Spleen (tissue), 11 donors: ENCODE data around the gene TREH. TPM values are rescaled to one million over a fixed set of nuclear protein-coding genes. Genes with fewer than 3 reads are reported as not detected.

Source experiments
- DNase-seq: peaks from one replicate; pipeline ENCODE4 v3.0.0-alpha.2; 2020
- H3K27ac ChIP-seq, 8 donors: fragments of 200-600 bp; sonication (generic) in 7 of 8; 1 replicate in 4 of 8; 2 replicates in 4 of 8; pipeline versions ENCODE4 v1.5.0 to v1.8.0; 2016 to 2021; ENCODE audit warnings: inconsistent platforms in 4 of 8, mild to moderate bottlenecking in 4 of 8, moderate library complexity in 1 of 8
- H3K27me3 ChIP-seq, 7 donors: fragments of 200-600 bp; sonication (generic) in 6 of 7; replicated peaks in 1 of 7; 1 replicate in 4 of 7; 2 replicates in 3 of 7; pipeline versions ENCODE4 v1.5.0 to v1.8.0; 2016 to 2021; ENCODE audit warnings: inconsistent platforms in 3 of 7, mild to moderate bottlenecking in 1 of 7
- H3K36me3 ChIP-seq, 6 donors: fragments of 200-600 bp; sonication (generic) in 5 of 6; 1 replicate in 4 of 6; 2 replicates in 2 of 6; pipeline versions ENCODE4 v1.5.0 to v1.8.0; 2016 to 2021; ENCODE audit warnings: inconsistent platforms in 2 of 6
- H3K4me1 ChIP-seq, 6 donors: fragments of 200-600 bp; sonication (generic) in 5 of 6; 1 replicate in 3 of 6; 2 replicates in 3 of 6; pipeline versions ENCODE4 v1.5.0 to v1.8.0; 2016 to 2021; ENCODE audit warnings: inconsistent platforms in 3 of 6
- H3K4me3 ChIP-seq, 8 donors: fragments of 200-600 bp; sonication (generic) in 7 of 8; 1 replicate in 4 of 8; 2 replicates in 4 of 8; pipeline versions ENCODE4 v1.5.0 to v1.8.0; 2016 to 2021; ENCODE audit warnings: inconsistent platforms in 4 of 8, mild to moderate bottlenecking in 4 of 8, moderate library complexity in 2 of 8
- H3K9me3 ChIP-seq, 8 donors: fragments of 200-600 bp; sonication (generic) in 7 of 8; 1 replicate in 4 of 8; 2 replicates in 4 of 8; pipeline versions ENCODE4 v1.5.0 to v1.8.0; 2016 to 2021; ENCODE audit warnings: inconsistent platforms in 4 of 8
- POLR2A ChIP-seq, 3 donors: fragments of 450-650 bp; IDR thresholded peaks; one replicate each; pipeline ENCODE4 v1.5.1; 2017; ENCODE audit warnings: antibody characterized with exemption in 3 of 3, mild to moderate bottlenecking in 1 of 3
- POLR2AphosphoS5 ChIP-seq, 3 donors: sonication (generic); formaldehyde crosslinking; IDR thresholded peaks; one replicate each; pipeline ENCODE4 v1.5.1; 2017; ENCODE audit warnings: antibody characterized with exemption in 3 of 3
- WGBS, 5 donors: extraction: QIAGEN DNeasy Blood & Tissue Kit in 3 of 5; methylation state at CpG; one replicate each; pipeline versions ENCODE4 v1.1.5 to v1.1.7; 2013 to 2018; 5-methylcytosine and 5-hydroxymethylcytosine counted together
- intact Hi-C: fragments of 100-400 bp; cut with DNase I; formaldehyde crosslinking; loops from one replicate; pipeline ENCODE4 v1.15.0; 2023; ENCODE audit warnings: low total_unique reads
- polyA plus RNA-seq, 3 donors: library from polyadenylated mRNA; stranded (reverse); fragments of 200-250 nt; gene quantifications; one replicate each; pipeline ENCODE4 v1.2.1, GENCODE V29; 2013
- total RNA-seq, 7 donors: library from RNA; depleted of rRNA in 3 of 7; stranded (reverse); fragments of >200 nt in 3 of 7; fragmentation: NEBNext Ultra II Directional in 4 of 7; extraction: Animal tissue kit (Norgen Biotek cat#: 25700) in 4 of 7; gene quantifications; one replicate each; pipeline versions ENCODE4 v1.1.0 to v1.2.1, GENCODE V29; 2016 to 2021
- TF ChIP-seq, protein P1 (sequence below), 11 experiments: fragments of 200-600 bp in 7 of 11; fragments of 450-650 bp in 4 of 11; sonication (generic) in 4 of 11; IDR thresholded peaks in 8 of 11; conservative IDR thresholded peaks in 3 of 11; 1 replicate in 7 of 11; 2 replicates in 4 of 11; pipeline versions ENCODE4 v1.4.0 to v1.8.0; 2016 to 2021; ENCODE audit warnings: antibody characterized with exemption in 11 of 11, inconsistent platforms in 4 of 11, mild to moderate bottlenecking in 1 of 11
- donor health status: healthy with polysubstance abuse.
- donor health status: DM: no; HTN: no; CAD: no; lungs with moderate emphysema.
- donor health status: DM: no; HTN: no; CAD: no.
- donor health status: Bipolar disorder and iron deficiency.
- donor health status: healthy.
- donor health status: DM: no; HTN: no; CAD: no.
- donor health status: DM: yes; HTN: yes; CAD: no.

The TREH gene
- total and polyA plus RNA-seq, 10 donors: 0.33 to 2.3 (median 2.0) TPM; not detected in 7

GRCh38 chr11:118694771-118695170, 15.3 kb upstream of the TREH start:
- 86 to 95% (median 90%) methylated on average over 11 of the region's 11 CpGs for WGBS, 5 donors
- H3K9me3 ChIP-seq: no peaks in the 10 kb centered on the region
- no peak overlapping the region for H3K4me3 ChIP-seq
- no peak overlapping the region for H3K27ac ChIP-seq
- no peak for TF ChIP-seq POLR2AphosphoS5 (IDR thresholded peaks at IDR 0.05)
- TF ChIP-seq POLR2A (IDR thresholded peaks at IDR 0.05): no peak
- TF ChIP-seq, protein P1, sequence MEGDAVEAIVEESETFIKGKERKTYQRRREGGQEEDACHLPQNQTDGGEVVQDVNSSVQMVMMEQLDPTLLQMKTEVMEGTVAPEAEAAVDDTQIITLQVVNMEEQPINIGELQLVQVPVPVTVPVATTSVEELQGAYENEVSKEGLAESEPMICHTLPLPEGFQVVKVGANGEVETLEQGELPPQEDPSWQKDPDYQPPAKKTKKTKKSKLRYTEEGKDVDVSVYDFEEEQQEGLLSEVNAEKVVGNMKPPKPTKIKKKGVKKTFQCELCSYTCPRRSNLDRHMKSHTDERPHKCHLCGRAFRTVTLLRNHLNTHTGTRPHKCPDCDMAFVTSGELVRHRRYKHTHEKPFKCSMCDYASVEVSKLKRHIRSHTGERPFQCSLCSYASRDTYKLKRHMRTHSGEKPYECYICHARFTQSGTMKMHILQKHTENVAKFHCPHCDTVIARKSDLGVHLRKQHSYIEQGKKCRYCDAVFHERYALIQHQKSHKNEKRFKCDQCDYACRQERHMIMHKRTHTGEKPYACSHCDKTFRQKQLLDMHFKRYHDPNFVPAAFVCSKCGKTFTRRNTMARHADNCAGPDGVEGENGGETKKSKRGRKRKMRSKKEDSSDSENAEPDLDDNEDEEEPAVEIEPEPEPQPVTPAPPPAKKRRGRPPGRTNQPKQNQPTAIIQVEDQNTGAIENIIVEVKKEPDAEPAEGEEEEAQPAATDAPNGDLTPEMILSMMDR (IDR thresholded peaks at IDR 0.05 in 8 of 11, conservative IDR thresholded peaks at IDR 0.05 in 3 of 11): no peak
- H3K4me1 ChIP-seq: peaks cover 3 to 78% (median 35%) of the 10 kb centered on the region in 6 donors
- H3K36me3 ChIP-seq: no peaks in the 10 kb centered on the region
- no peaks in the 10 kb centered on the region for H3K27me3 ChIP-seq
- intact Hi-C loops: loop anchor here (10.0 kb wide), 1 partner anchor 90 kb away; no protein-coding TSS in a partner anchor
- no peak for DNase-seq

GRCh38 chr11:118694185-118694584, 14.7 kb upstream of the TREH start:
- TF ChIP-seq, protein P1 (IDR thresholded peaks at IDR 0.05 in 8 of 11, conservative IDR thresholded peaks at IDR 0.05 in 3 of 11): no peak
- no peak for TF ChIP-seq POLR2AphosphoS5 (IDR thresholded peaks at IDR 0.05)
- no peak for TF ChIP-seq POLR2A (IDR thresholded peaks at IDR 0.05)
- peaks cover 8 to 78% (median 39%) of the 10 kb centered on the region in 6 donors for H3K4me1 ChIP-seq
- 74 to 94% (median 83%) methylated on average over 8 of the region's 8 CpGs for WGBS, 5 donors
- no peak for DNase-seq
- peaks cover 0 to under 1% (median 0%) of the 10 kb centered on the region in 7 donors for H3K27me3 ChIP-seq
- no peaks in the 10 kb centered on the region for H3K36me3 ChIP-seq
- H3K9me3 ChIP-seq: no peaks in the 10 kb centered on the region
- intact Hi-C loops: loop anchor here (10.0 kb wide), 1 partner anchor 91 kb away; no protein-coding TSS in a partner anchor
- no peak overlapping the region for H3K4me3 ChIP-seq
- peak overlapping the region in 1 of 8 donors; percentile 24 for H3K27ac ChIP-seq

GRCh38 chr11:118691926-118692830, 12.7 kb upstream of the TREH start:
- intact Hi-C loops: loop anchor here (2.0 to 10.0 kb wide), 2 partner anchors 93 to 265 kb away; partner anchors contain the start of gene UPK2
- Histone ChIP-seq H3K4me1 (peaks cover 8 to 66% (median 39%) of the 10 kb centered on the region in 6 donors), H3K4me3 (no peak overlapping the region), H3K27me3 (peaks cover 0 to 10% (median 0%) of the 10 kb centered on the region in 7 donors), H3K9me3 (no peaks in the 10 kb centered on the region), H3K36me3 (no peaks in the 10 kb centered on the region), H3K27ac (peak overlapping the region in 4 of 8 donors; percentile 10 to 53 (median 43))
- DNase-seq: peak; percentile 80
- WGBS, 5 donors: 50 to 64% (median 56%) methylated on average over 12 to 15 of the region's 15 CpGs
- TF ChIP-seq POLR2AphosphoS5 (IDR thresholded peaks at IDR 0.05): peak; percentile 64 to 73 (median 67)
- TF ChIP-seq POLR2A (IDR thresholded peaks at IDR 0.05): no peak
- TF ChIP-seq, protein P1 (IDR thresholded peaks at IDR 0.05 in 8 of 11, conservative IDR thresholded peaks at IDR 0.05 in 3 of 11): no peak
